Measurements from ENCODE around the gene FILIP1L. TPM values are rescaled to one million over a fixed set of nuclear protein-coding genes. Genes with fewer than 3 reads are reported as not detected.
A peak's percentile ranks its signal among the peaks of the same experiment; 100 is the strongest.

The FILIP1L gene
- total RNA-seq, 1 donor from 2014 or later = 0.15 TPM

DNA sequence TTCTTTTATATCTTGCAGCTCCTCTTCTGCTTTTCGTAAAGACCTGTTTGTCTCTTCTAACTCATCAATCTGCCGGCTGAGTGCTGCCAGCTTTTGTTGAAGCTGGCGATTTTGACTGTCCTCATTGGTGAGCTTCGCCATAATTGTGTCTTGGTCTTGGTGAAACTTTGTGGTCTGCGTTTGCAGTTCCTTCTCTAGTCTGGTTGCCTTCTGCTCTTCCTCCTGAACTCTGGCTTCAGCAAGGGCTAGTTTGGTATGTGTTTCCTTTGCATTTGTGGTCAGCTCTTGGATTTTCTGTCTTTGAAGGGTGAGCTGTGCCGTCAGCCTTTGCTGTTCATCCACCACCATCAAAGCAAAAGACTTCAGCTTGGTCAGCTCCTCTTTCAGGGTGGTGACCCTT lies 263.7 kb downstream of the FILIP1L start:
- H3K9ac ChIP-seq = no peak overlapping the region
- no peak overlapping the region for H3K4me3 ChIP-seq
- Mint-ChIP-seq H3K27me3 (ENCODE audit: insufficient read depth, low read depth) (no peaks in the 10 kb centered on the region), H3K4me3 (no peak overlapping the region), H3K4me1 (no peaks in the 10 kb centered on the region), H3K27ac (no peak overlapping the region), H3K9me3 (no peaks in the 10 kb centered on the region), H3K36me3 (no peaks in the 10 kb centered on the region)
- peaks cover 15% of the 10 kb centered on the region for H3K4me1 ChIP-seq
- H2AFZ ChIP-seq (replicated peaks) = no peak overlapping the region
- no peaks in the 10 kb centered on the region for H3K9me3 ChIP-seq (ENCODE audit: low read depth)
- H3K27me3 ChIP-seq = no peaks in the 10 kb centered on the region
- DNase-seq (ENCODE audit: low spot score) = no peak
- H3K36me3 ChIP-seq = no peaks in the 10 kb centered on the region
- no peaks in the 10 kb centered on the region for H4K20me1 ChIP-seq (ENCODE audit: low read depth)
- peaks cover 4% of the 10 kb centered on the region for H3F3A ChIP-seq (ENCODE audit: low read depth)
- H3K4me2 ChIP-seq = peak overlapping the region; percentile 25
- H3K27ac ChIP-seq = no peak overlapping the region
- peaks cover 39% of the 10 kb centered on the region for H3K79me2 ChIP-seq (ENCODE audit: low read depth)
- TF ChIP-seq CTCF (IDR thresholded peaks at IDR 0.05) (no peak), EZH2 (IDR thresholded peaks at IDR 0.05) (no peak), EZH2phosphoT487 (IDR thresholded peaks at IDR 0.05) (no peak)

DNA sequence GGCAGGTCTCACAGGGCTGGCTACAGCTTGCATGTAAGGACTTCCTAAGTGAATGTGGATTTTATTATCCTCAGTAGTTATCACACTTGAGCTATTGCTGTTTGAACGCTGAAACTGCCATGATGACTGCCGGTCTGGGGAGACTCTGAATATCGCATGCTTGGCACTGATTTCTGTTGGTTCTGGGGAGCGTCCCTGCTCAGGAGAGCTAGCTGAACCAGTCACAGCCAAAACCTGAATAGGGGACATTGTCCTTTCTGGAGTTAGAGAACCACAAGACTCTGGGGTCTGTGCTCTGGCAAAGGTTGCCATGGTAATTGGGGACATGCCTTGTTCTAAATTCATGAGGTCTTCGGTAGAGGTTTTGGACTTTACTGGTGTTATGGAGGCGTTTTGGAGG lies 265.9 kb downstream of the FILIP1L start:
- H3K9ac ChIP-seq = no peak overlapping the region
- Mint-ChIP-seq H3K4me1 (no peaks in the 10 kb centered on the region), H3K27me3 (ENCODE audit: insufficient read depth, low read depth) (no peaks in the 10 kb centered on the region), H3K36me3 (no peaks in the 10 kb centered on the region), H3K27ac (no peak overlapping the region), H3K9me3 (no peaks in the 10 kb centered on the region), H3K4me3 (no peak overlapping the region)
- H4K20me1 ChIP-seq (ENCODE audit: low read depth) = peaks cover 3% of the 10 kb centered on the region
- peaks cover 15% of the 10 kb centered on the region for H3K4me1 ChIP-seq
- H3F3A ChIP-seq (ENCODE audit: low read depth) = peaks cover 4% of the 10 kb centered on the region
- no peaks in the 10 kb centered on the region for H3K9me3 ChIP-seq (ENCODE audit: low read depth)
- no peak for TF ChIP-seq EZH2 (IDR thresholded peaks at IDR 0.05)
- no peak for TF ChIP-seq CTCF (IDR thresholded peaks at IDR 0.05)
- TF ChIP-seq EZH2phosphoT487 (IDR thresholded peaks at IDR 0.05) = no peak
- no peak overlapping the region for H3K27ac ChIP-seq
- H2AFZ ChIP-seq (replicated peaks) = no peak overlapping the region
- H3K79me2 ChIP-seq (ENCODE audit: low read depth) = peaks cover 31% of the 10 kb centered on the region
- H3K4me2 ChIP-seq = no peak overlapping the region
- no peaks in the 10 kb centered on the region for H3K36me3 ChIP-seq
- H3K4me3 ChIP-seq = no peak overlapping the region
- no peaks in the 10 kb centered on the region for H3K27me3 ChIP-seq
- DNase-seq (ENCODE audit: low spot score) = no peak

- peaks cover 26% of the 10 kb centered on the region for H3K79me2 ChIP-seq (ENCODE audit: low read depth)
- no peak overlapping the region for H3K9ac ChIP-seq
- no peak for DNase-seq (ENCODE audit: low spot score)
These were observed 267.7 kb downstream of the FILIP1L start for GRCh38 chr3:99846477-99847160.

More at GRCh38 chr3:99846477-99847160, 267.7 kb downstream of the FILIP1L start:
- Histone ChIP-seq H4K20me1 (ENCODE audit: low read depth) (peaks cover 4% of the 10 kb centered on the region), H3K4me1 (peaks cover 15% of the 10 kb centered on the region), H3K27ac (no peak overlapping the region), H3K9me3 (ENCODE audit: low read depth) (no peaks in the 10 kb centered on the region), H3K27me3 (no peaks in the 10 kb centered on the region), H3K36me3 (no peaks in the 10 kb centered on the region), H2AFZ (replicated peaks) (no peak overlapping the region), H3K4me2 (no peak overlapping the region), H3F3A (ENCODE audit: low read depth) (peaks cover 4% of the 10 kb centered on the region), H3K4me3 (no peak overlapping the region)
- Mint-ChIP-seq H3K27me3 (ENCODE audit: insufficient read depth, low read depth) (no peaks in the 10 kb centered on the region), H3K9me3 (no peaks in the 10 kb centered on the region), H3K36me3 (no peaks in the 10 kb centered on the region), H3K27ac (no peak overlapping the region), H3K4me3 (no peak overlapping the region), H3K4me1 (no peaks in the 10 kb centered on the region)
- no peak for TF ChIP-seq EZH2 (IDR thresholded peaks at IDR 0.05)
- no peak for TF ChIP-seq EZH2phosphoT487 (IDR thresholded peaks at IDR 0.05)
- no peak for TF ChIP-seq CTCF (IDR thresholded peaks at IDR 0.05)
